Suprapubic skin (tissue), 4 donors: ENCODE measurements around the gene SCARB1.

Source experiments
- POLR2A ChIP-seq, 2 donors: fragments of 450-650 bp; IDR thresholded peaks; one replicate each; pipeline ENCODE4 v1.6.1; 2017; ENCODE audit warnings: antibody characterized with exemption in 2 of 2, mild to moderate bottlenecking in 2 of 2, moderate library complexity in 2 of 2
- POLR2AphosphoS5 ChIP-seq, 3 donors: sonication (generic); formaldehyde crosslinking; IDR thresholded peaks; one replicate each; pipeline ENCODE4 v1.6.1; 2017; ENCODE audit warnings: antibody characterized with exemption in 3 of 3
- TF ChIP-seq, protein P1 (sequence below), 2 donors: fragments of 200-600 bp in 1 of 2; fragments of 450-650 bp in 1 of 2; sonication (generic) in 1 of 2; IDR thresholded peaks; one replicate each; pipeline ENCODE4 v1.5.1; 2016 to 2019; ENCODE audit warnings: antibody characterized with exemption in 2 of 2, mild to moderate bottlenecking in 1 of 2, moderate library complexity in 1 of 2

DNA sequence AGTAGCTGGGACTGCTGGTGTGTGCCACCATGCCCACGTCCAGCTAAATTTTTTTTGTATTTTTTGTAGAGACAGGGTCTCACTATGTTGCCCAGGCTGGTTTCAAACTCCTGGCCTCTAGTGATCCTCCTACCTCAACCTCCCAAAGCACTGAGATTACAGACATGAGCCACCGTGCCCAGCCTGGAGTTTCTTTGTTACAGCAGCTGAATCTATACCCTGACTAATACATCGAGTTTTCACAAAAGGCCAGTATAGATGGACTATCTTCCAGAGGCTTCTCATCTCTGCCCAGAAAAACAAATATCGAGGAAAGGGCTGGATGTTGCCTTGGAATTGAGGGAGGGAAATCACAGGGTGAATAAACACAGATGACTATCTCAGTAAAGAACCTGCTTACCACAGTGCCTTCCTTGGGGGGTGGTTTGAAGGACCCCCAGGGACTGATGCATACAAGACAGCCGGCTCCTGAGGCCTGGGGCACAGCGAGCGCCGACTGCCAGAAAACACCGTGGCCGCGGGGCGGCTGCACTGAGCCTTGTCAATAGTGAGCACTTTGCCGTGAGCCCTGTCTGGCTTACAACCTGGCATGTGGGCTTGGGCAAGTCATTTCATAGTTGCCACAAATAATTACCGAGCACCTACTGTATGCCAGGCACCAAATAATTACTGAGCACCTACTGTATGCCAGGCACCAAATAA, 111.9 kb downstream of the SCARB1 start:
- TF ChIP-seq POLR2AphosphoS5 (IDR thresholded peaks at IDR 0.05) (no peak), POLR2A (IDR thresholded peaks at IDR 0.05) (no peak)
- TF ChIP-seq, protein P1, sequence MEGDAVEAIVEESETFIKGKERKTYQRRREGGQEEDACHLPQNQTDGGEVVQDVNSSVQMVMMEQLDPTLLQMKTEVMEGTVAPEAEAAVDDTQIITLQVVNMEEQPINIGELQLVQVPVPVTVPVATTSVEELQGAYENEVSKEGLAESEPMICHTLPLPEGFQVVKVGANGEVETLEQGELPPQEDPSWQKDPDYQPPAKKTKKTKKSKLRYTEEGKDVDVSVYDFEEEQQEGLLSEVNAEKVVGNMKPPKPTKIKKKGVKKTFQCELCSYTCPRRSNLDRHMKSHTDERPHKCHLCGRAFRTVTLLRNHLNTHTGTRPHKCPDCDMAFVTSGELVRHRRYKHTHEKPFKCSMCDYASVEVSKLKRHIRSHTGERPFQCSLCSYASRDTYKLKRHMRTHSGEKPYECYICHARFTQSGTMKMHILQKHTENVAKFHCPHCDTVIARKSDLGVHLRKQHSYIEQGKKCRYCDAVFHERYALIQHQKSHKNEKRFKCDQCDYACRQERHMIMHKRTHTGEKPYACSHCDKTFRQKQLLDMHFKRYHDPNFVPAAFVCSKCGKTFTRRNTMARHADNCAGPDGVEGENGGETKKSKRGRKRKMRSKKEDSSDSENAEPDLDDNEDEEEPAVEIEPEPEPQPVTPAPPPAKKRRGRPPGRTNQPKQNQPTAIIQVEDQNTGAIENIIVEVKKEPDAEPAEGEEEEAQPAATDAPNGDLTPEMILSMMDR (IDR thresholded peaks at IDR 0.05) = no peak
